Activated CD4-positive, alpha-beta T cell treated with anti-CD3 and anti-CD28 coated beads, Interleukin-2, amount 50 U/mL, for 1 hour (primary cell): Measurements from ENCODE around the gene PMEPA1.

Experiments used
- DNase-seq: peaks from one replicate; pipeline ENCODE4 v3.0.0-alpha.2; 2020

The PMEPA1 gene

GRCh38 chr20:57691699-57692098 lies 18.1 kb downstream of the PMEPA1 start:
- DNase-seq = no peak

- no peak for DNase-seq
Measured at GRCh38 chr20:57690525-57690924, 19.3 kb downstream of the PMEPA1 start.

- DNase-seq = no peak
Measured at GRCh38 chr20:57689745-57690481, 19.9 kb downstream of the PMEPA1 start.

GRCh38 chr20:57688864-57689263 lies 21.0 kb downstream of the PMEPA1 start:
- DNase-seq = no peak

GRCh38 chr20:57688295-57688694 lies 21.5 kb downstream of the PMEPA1 start:
- no peak for DNase-seq

- DNase-seq = no peak
Measured at GRCh38 chr20:57686931-57687652, 22.7 kb downstream of the PMEPA1 start.

GRCh38 chr20:57685146-57685758 lies 24.6 kb downstream of the PMEPA1 start:
- DNase-seq = no peak

- no peak for DNase-seq
Measured at GRCh38 chr20:57684808-57685140, 25.0 kb downstream of the PMEPA1 start.

- DNase-seq = no peak
Measured at GRCh38 chr20:57683881-57684807, 25.7 kb downstream of the PMEPA1 start.

- no peak for DNase-seq
Measured at GRCh38 chr20:57683287-57683686, 26.5 kb downstream of the PMEPA1 start.

- DNase-seq = no peak
Measured at GRCh38 chr20:57682184-57683101, 27.4 kb downstream of the PMEPA1 start.

- peak; percentile 46 for DNase-seq
Measured at GRCh38 chr20:57680934-57681914, 28.6 kb downstream of the PMEPA1 start.

GRCh38 chr20:57680131-57680716 lies 29.6 kb downstream of the PMEPA1 start:
- DNase-seq = no peak

- no peak for DNase-seq
Measured at GRCh38 chr20:57679113-57679512, 30.7 kb downstream of the PMEPA1 start.

- no peak for DNase-seq
Measured at GRCh38 chr20:57678340-57678739, 31.5 kb downstream of the PMEPA1 start.

- no peak for DNase-seq
Measured at GRCh38 chr20:57677584-57677982, 32.2 kb downstream of the PMEPA1 start.

GRCh38 chr20:57676589-57677583 lies 32.9 kb downstream of the PMEPA1 start:
- no peak for DNase-seq

GRCh38 chr20:57675773-57676172 lies 34.0 kb downstream of the PMEPA1 start:
- DNase-seq = no peak
